AG04449 (cell line): ENCODE measurements around the gene TMEM165.

Experiments used
- CTCF ChIA-PET: fragments of 350-600 bp; formaldehyde crosslinking; extraction: SDS; loops from one replicate; lab custom pipeline; 2021; ENCODE audit warnings: antibody characterized with exemption; lab: Yijun Ruan, JAX
- POLR2A ChIA-PET: fragments of 400-600, 350-600 bp; formaldehyde crosslinking; extraction: SDS; loops from one replicate; lab custom pipeline; 2020; ENCODE audit warnings: antibody characterized with exemption, inconsistent platforms; lab: Yijun Ruan, JAX
- DNase-seq: peaks from one replicate; pipeline ENCODE4 v3.0.0-alpha.2; 2010; ENCODE audit warnings: low read depth, low spot score
- H3K4me3 ChIP-seq: 2 replicates; pipeline ENCODE4 v1.5.1; 2011; ENCODE audit warnings: low read depth, mild to moderate bottlenecking, control low read depth, low read length
- TF ChIP-seq, protein P1 (sequence below): IDR thresholded peaks from one replicate; pipeline ENCODE4 v1.5.1; 2011; ENCODE audit warnings: mild to moderate bottlenecking, moderate library complexity, low read length, control low read depth, inconsistent platforms; ENCODE audit not compliant: insufficient read depth; ENCODE audit errors: missing control alignments

The TMEM165 gene

GRCh38 chr4:55399581-55399980 lies 3.8 kb downstream of the TMEM165 start:
- DNase-seq = no peak
- peak overlapping the region; percentile 23 for H3K4me3 ChIP-seq
- ChIA-PET POLR2A (no interaction called here), CTCF (interaction anchor here (1.3 to 2.5 kb wide), 4 partner anchors 9 to 54 kb away, joined by 5 to 11 read pairs (median 10); partner anchors contain the start of gene SRD5A3)
- TF ChIP-seq, protein P1, sequence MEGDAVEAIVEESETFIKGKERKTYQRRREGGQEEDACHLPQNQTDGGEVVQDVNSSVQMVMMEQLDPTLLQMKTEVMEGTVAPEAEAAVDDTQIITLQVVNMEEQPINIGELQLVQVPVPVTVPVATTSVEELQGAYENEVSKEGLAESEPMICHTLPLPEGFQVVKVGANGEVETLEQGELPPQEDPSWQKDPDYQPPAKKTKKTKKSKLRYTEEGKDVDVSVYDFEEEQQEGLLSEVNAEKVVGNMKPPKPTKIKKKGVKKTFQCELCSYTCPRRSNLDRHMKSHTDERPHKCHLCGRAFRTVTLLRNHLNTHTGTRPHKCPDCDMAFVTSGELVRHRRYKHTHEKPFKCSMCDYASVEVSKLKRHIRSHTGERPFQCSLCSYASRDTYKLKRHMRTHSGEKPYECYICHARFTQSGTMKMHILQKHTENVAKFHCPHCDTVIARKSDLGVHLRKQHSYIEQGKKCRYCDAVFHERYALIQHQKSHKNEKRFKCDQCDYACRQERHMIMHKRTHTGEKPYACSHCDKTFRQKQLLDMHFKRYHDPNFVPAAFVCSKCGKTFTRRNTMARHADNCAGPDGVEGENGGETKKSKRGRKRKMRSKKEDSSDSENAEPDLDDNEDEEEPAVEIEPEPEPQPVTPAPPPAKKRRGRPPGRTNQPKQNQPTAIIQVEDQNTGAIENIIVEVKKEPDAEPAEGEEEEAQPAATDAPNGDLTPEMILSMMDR = no peak

DNA sequence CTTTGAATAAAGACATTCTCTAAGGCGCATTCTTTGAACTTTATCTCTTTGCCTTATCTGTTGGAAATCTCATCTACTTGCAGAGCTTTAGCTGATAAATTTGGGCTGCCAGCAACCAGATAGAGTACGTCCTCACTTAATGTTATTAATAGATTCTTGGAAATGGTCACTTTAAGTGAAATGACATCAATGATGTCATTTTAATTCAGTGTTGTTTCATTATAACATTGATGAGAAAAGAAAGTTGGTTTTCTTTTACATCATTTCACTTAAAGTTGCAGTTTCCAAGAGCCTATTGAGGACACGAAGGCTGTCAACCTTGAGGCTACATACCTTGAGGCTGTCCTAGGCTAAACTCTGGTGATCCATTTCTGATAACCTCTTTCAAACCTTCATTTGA lies 9.3 kb downstream of the TMEM165 start:
- ChIA-PET CTCF (interaction anchor here (1.9 kb wide), 1 partner anchor 12 kb away, joined by 9 read pairs; no protein-coding TSS in a partner anchor), POLR2A (no interaction called here)
- TF ChIP-seq, protein P1 = no peak
- no peak for DNase-seq
- H3K4me3 ChIP-seq = no peak overlapping the region

GRCh38 chr4:55406545-55406944 lies 10.8 kb downstream of the TMEM165 start:
- DNase-seq = no peak
- TF ChIP-seq, protein P1 = no peak
- ChIA-PET POLR2A (no interaction called here), CTCF (interaction anchor here (0.8 to 2.0 kb wide), 4 partner anchors 11 to 146 kb away, joined by 3 to 9 read pairs (median 4); partner anchors contain the start of gene SRD5A3)
- H3K4me3 ChIP-seq = no peak overlapping the region

DNA sequence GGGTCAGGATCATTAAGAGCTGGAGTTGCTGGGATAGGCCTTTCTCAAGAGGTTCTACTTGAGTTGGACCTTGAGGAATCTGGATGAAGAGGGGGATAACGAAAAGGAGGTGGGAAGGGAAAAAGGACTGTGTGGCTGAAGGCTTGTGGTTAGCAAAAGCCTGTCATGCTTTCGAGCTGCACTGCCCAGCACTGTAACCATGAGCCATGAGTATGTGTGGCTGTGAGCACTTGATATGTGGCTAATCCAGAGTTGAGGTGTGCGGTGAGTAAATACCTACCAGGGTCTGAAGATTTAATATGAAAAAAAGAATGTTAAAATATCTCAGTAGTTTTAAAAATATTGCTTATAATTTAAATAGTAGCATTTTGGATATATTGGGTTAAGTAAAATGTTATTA lies 11.4 kb downstream of the TMEM165 start:
- ChIA-PET CTCF (interaction anchor here (1.1 to 2.0 kb wide), 3 partner anchors 10 to 61 kb away, joined by 3 to 9 read pairs (median 5); partner anchors contain the start of gene SRD5A3), POLR2A (no interaction called here)
- TF ChIP-seq, protein P1 = no peak
- no peak overlapping the region for H3K4me3 ChIP-seq
- no peak for DNase-seq

GRCh38 chr4:55407764-55408163 lies 12.0 kb downstream of the TMEM165 start:
- ChIA-PET POLR2A (no interaction called here), CTCF (interaction anchor here (2.0 to 3.7 kb wide), 2 partner anchors 61 to 62 kb away, joined by 5 to 21 read pairs; partner anchors contain the start of gene SRD5A3)
- no peak for DNase-seq
- TF ChIP-seq, protein P1 = no peak
- H3K4me3 ChIP-seq = no peak overlapping the region

GRCh38 chr4:55409468-55410171 lies 13.9 kb downstream of the TMEM165 start:
- no peak overlapping the region for H3K4me3 ChIP-seq
- POLR2A ChIA-PET = interaction anchor here (1.4 kb wide), 1 partner anchor 13 kb away, joined by 5 read pairs; the partner anchor contains the start of gene TMEM165
- TF ChIP-seq, protein P1 = peak; percentile 6
- DNase-seq = no peak
- CTCF ChIA-PET = interaction anchor here (1.0 to 3.7 kb wide), 13 partner anchors 8 to 439 kb away, joined by 3 to 21 read pairs (median 6); partner anchors contain the start of genes SRD5A3 and TMEM165
